ENCODE measurements around the gene MEX3D. TPM values are rescaled to one million over a fixed set of nuclear protein-coding genes. Genes with fewer than 3 reads are reported as not detected.

Gene MEX3D
- total RNA-seq, 2 experiments from 2014 or later: 5.0 to 5.5 TPM

GRCh38 chr19:1599460-1599846 lies 31.3 kb upstream of the MEX3D start:
- TF ChIP-seq CTCF (IDR thresholded peaks at IDR 0.05): no peak
- Mint-ChIP-seq H3K27me3 (no peaks in the 10 kb centered on the region), H3K27ac (no peak overlapping the region), H3K4me3 (no peak overlapping the region), H3K4me1 (ENCODE audit: low read depth) (peaks cover 11% of the 10 kb centered on the region), H3K9me3 (no peaks in the 10 kb centered on the region), H3K36me3 (ENCODE audit: low read depth) (peaks cover 34% of the 10 kb centered on the region)
- intact Hi-C loops (cut with micrococcal nuclease): no loop called here
- ChIA-PET CTCF (interaction anchor here (1.4 kb wide), 1 partner anchor 53 kb away, joined by 5 read pairs; no protein-coding TSS in a partner anchor), POLR2A (no interaction called here)
- ATAC-seq (no peak), DNase-seq (no peak)

- no peak overlapping the region for H3K27ac Mint-ChIP-seq
- H3K27me3 Mint-ChIP-seq: no peaks in the 10 kb centered on the region
Observed at GRCh38 chr19:1598777-1599459, 30.8 kb upstream of the MEX3D start.

GRCh38 chr19:1593501-1593772 lies 25.3 kb upstream of the MEX3D start:
- CTCF ChIA-PET: interaction anchor here (0.6 to 1.7 kb wide), 5 partner anchors 10 to 355 kb away, joined by 3 to 10 read pairs (median 5); partner anchors contain the start of gene UQCR11
- no peak overlapping the region for H3K27ac Mint-ChIP-seq
- ATAC-seq (no peak), DNase-seq (no peak)
- no peaks in the 10 kb centered on the region for H3K27me3 Mint-ChIP-seq
- peaks cover 15% of the 10 kb centered on the region for H3K4me1 Mint-ChIP-seq (ENCODE audit: low read depth)
- POLR2A ChIA-PET: interaction anchor here (0.7 to 5.0 kb wide), 6 partner anchors 9 to 324 kb away, joined by 3 to 25 read pairs (median 4); partner anchors contain the start of genes CIRBP, TCF3 and UQCR11
- H3K36me3 Mint-ChIP-seq (ENCODE audit: low read depth): peaks cover 28% of the 10 kb centered on the region
- H3K4me3 Mint-ChIP-seq: peak overlapping the region; percentile 85
- H3K9me3 Mint-ChIP-seq: no peaks in the 10 kb centered on the region
- no peak for TF ChIP-seq CTCF (IDR thresholded peaks at IDR 0.05)
- intact Hi-C loops (cut with micrococcal nuclease): no loop called here

More at GRCh38 chr19:1598777-1599459, 30.8 kb upstream of the MEX3D start:
- ChIA-PET POLR2A (interaction anchor here (1.4 kb wide), 1 partner anchor 11 kb away, joined by 3 read pairs; no protein-coding TSS in a partner anchor), CTCF (no interaction called here)
- intact Hi-C loops (cut with micrococcal nuclease): no loop called here
- Mint-ChIP-seq H3K4me1 (ENCODE audit: low read depth) (peaks cover 11% of the 10 kb centered on the region), H3K9me3 (no peaks in the 10 kb centered on the region), H3K36me3 (ENCODE audit: low read depth) (peaks cover 30% of the 10 kb centered on the region), H3K4me3 (no peak overlapping the region)
- no peak for ATAC-seq
- TF ChIP-seq CTCF (IDR thresholded peaks at IDR 0.05): no peak
- no peak for DNase-seq

DNA sequence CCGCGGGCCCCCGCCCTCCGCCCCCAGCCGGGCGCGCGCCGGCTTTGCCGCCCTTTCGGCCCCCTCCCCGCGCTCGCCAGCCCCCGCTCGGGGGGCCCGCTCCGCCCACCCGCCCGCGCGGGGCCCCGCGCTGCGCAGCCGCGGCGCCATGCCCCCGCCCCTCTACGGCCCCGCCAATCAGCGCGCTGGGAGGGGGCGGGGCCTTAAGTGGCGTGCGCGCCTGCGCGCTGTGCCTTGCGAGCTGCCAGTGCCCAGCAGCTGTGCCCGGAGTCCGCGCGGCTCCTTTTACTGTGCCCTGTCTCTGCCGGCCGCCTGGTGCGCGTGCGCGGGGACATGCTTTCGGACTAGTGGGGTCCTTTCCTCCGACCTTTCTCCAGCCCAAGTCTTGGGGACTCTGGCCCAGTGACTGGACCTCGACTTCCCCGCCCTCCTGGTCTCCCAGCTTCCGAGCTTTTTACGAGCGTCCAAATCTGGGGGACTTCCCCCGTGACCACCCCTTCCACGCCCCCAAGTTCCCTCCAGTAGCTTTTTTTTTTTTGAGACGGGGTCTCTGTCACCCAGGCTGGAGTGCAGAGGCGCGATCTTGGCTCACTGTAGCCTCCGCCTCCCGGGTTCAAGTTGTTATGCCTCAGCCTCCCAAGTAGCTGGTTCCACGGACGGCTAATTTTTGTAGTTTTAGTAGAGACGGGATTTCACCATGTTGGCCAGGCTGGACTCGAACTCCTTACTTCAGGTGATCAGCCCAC lies 24.8 kb upstream of the MEX3D start, which contains the start of gene MBD3:
MBD3 (minus strand) TSS at position 111 of the 746 bp plus-strand sequence. CDS start 234 bp downstream, outside the sequence.
- Mint-ChIP-seq H3K4me3 (peak within 1 kb of the TSS; percentile 92), H3K9me3 (no peaks in the 10 kb centered on the region), H3K27ac (peak within 1 kb of the TSS; percentile 95), H3K36me3 (ENCODE audit: low read depth) (peaks cover 26% of the 10 kb centered on the region), H3K27me3 (no peaks in the 10 kb centered on the region), H3K4me1 (ENCODE audit: low read depth) (peaks cover 15% of the 10 kb centered on the region)
- ChIA-PET CTCF (interaction anchor here (0.9 to 1.7 kb wide), 5 partner anchors 11 to 234 kb away, joined by 3 to 10 read pairs (median 5); partner anchors contain the start of gene UQCR11), POLR2A (interaction anchor here (0.5 to 5.0 kb wide), 8 partner anchors 9 to 452 kb away, joined by 3 to 25 read pairs (median 3); partner anchors contain the start of genes CIRBP, TCF3 and UQCR11)
- ATAC-seq (peak; percentile 88), DNase-seq (peak; percentile 88)
- intact Hi-C loops (cut with micrococcal nuclease): no loop called here
- no peak for TF ChIP-seq CTCF (IDR thresholded peaks at IDR 0.05)
